Measurements from ENCODE around the gene SH3D19.

Gene SH3D19

GRCh38 chr4:151304755-151305154 is 20.6 kb downstream of the SH3D19 start:
- Histone ChIP-seq H3K4me3 (IDR thresholded peaks at IDR 0.05; ENCODE audit: insufficient read depth, low read depth, low read length) (no peak overlapping the region), H3K4me2 (peak overlapping the region; percentile 69), H3K4me1 (ENCODE audit: low read depth, poor library complexity, severe bottlenecking) (peaks cover 30% of the 10 kb centered on the region), H4K20me1 (ENCODE audit: insufficient read depth) (no peaks in the 10 kb centered on the region), H2AFZ (ENCODE audit: low read depth) (peak overlapping the region; percentile 14; the same call in 1 of the 2 replicates), H3K27me3 (ENCODE audit: insufficient read depth, low read depth) (no peaks in the 10 kb centered on the region), H3K79me2 (ENCODE audit: insufficient read depth, low read depth) (no peaks in the 10 kb centered on the region), H3K27ac (peak overlapping the region; percentile 42; the same call in 1 of the 2 replicates), H3K9ac (peak overlapping the region; percentile 2; the same call in 1 of the 2 replicates), H3K36me3 (ENCODE audit: insufficient read depth) (no peaks in the 10 kb centered on the region)
- TF ChIP-seq, protein P1, sequence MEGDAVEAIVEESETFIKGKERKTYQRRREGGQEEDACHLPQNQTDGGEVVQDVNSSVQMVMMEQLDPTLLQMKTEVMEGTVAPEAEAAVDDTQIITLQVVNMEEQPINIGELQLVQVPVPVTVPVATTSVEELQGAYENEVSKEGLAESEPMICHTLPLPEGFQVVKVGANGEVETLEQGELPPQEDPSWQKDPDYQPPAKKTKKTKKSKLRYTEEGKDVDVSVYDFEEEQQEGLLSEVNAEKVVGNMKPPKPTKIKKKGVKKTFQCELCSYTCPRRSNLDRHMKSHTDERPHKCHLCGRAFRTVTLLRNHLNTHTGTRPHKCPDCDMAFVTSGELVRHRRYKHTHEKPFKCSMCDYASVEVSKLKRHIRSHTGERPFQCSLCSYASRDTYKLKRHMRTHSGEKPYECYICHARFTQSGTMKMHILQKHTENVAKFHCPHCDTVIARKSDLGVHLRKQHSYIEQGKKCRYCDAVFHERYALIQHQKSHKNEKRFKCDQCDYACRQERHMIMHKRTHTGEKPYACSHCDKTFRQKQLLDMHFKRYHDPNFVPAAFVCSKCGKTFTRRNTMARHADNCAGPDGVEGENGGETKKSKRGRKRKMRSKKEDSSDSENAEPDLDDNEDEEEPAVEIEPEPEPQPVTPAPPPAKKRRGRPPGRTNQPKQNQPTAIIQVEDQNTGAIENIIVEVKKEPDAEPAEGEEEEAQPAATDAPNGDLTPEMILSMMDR (conservative IDR thresholded peaks at IDR 0.05; ENCODE audit: low read depth, low read length) = no peak

DNA sequence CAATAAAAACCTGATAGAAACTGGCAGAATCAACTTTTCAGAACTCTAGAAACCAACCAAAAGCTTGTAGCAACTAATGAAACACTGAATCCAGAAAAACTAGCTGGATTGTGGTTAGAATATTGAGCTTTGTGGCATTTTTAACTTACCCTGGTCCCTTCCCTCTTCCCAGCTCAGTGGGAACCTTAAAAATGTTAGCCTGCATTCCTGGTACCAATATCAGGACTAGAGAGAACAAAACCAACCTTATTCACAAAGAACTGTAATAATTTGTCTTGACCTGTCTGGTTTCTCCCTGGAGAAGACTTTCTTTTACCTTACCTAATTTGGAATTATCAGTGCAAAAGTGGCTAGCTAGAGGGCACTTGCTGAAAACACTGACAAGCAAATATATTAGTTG is 21.2 kb downstream of the SH3D19 start:
- H4K20me1 ChIP-seq (ENCODE audit: insufficient read depth) = no peaks in the 10 kb centered on the region
- no peaks in the 10 kb centered on the region for H3K36me3 ChIP-seq (ENCODE audit: insufficient read depth)
- no peak overlapping the region for H3K4me3 ChIP-seq (IDR thresholded peaks at IDR 0.05; ENCODE audit: insufficient read depth, low read depth, low read length)
- H3K27ac ChIP-seq = peak overlapping the region; percentile 42; the same call in 1 of the 2 replicates
- peak overlapping the region; percentile 69 for H3K4me2 ChIP-seq
- H3K27me3 ChIP-seq (ENCODE audit: insufficient read depth, low read depth) = no peaks in the 10 kb centered on the region
- H2AFZ ChIP-seq (ENCODE audit: low read depth) = peak overlapping the region; percentile 14; the same call in 1 of the 2 replicates
- no peaks in the 10 kb centered on the region for H3K79me2 ChIP-seq (ENCODE audit: insufficient read depth, low read depth)
- H3K4me1 ChIP-seq (ENCODE audit: low read depth, poor library complexity, severe bottlenecking) = peaks cover 30% of the 10 kb centered on the region
- H3K9ac ChIP-seq = no peak overlapping the region
- TF ChIP-seq, protein P1 (conservative IDR thresholded peaks at IDR 0.05; ENCODE audit: low read depth, low read length) = no peak

DNA sequence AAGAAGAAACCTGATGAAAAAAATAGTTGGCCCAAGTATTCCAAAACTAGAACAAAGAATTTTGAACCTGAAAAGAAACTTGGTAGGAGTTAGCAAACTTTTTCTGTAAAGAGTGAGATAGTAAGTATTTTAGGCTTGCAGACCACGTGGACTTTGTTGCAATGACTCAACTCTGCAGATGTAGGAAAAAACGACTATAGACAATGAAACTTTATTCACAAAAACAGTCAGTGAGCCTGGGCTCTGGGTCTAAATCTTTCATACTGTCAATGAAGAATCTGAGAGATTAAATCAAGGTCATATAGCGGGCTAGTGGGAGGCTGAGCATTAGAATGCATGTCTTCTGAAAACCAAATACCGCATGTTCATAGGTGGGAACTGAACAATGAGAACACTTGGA is 23.0 kb downstream of the SH3D19 start:
- Histone ChIP-seq H3K4me2 (no peak overlapping the region), H4K20me1 (ENCODE audit: insufficient read depth) (no peaks in the 10 kb centered on the region), H3K79me2 (ENCODE audit: insufficient read depth, low read depth) (no peaks in the 10 kb centered on the region), H3K27ac (no peak overlapping the region), H3K27me3 (ENCODE audit: insufficient read depth, low read depth) (no peaks in the 10 kb centered on the region), H3K4me1 (ENCODE audit: low read depth, poor library complexity, severe bottlenecking) (peaks cover 30% of the 10 kb centered on the region), H2AFZ (ENCODE audit: low read depth) (no peak overlapping the region), H3K9ac (no peak overlapping the region), H3K4me3 (IDR thresholded peaks at IDR 0.05; ENCODE audit: insufficient read depth, low read depth, low read length) (no peak overlapping the region), H3K36me3 (ENCODE audit: insufficient read depth) (no peaks in the 10 kb centered on the region)
- TF ChIP-seq, protein P1 (conservative IDR thresholded peaks at IDR 0.05; ENCODE audit: low read depth, low read length) = no peak

GRCh38 chr4:151297170-151297569 is 28.2 kb downstream of the SH3D19 start:
- H4K20me1 ChIP-seq (ENCODE audit: insufficient read depth) = no peaks in the 10 kb centered on the region
- TF ChIP-seq, protein P1 (conservative IDR thresholded peaks at IDR 0.05; ENCODE audit: low read depth, low read length) = no peak
- H3K79me2 ChIP-seq (ENCODE audit: insufficient read depth, low read depth) = no peaks in the 10 kb centered on the region
- H3K27me3 ChIP-seq (ENCODE audit: insufficient read depth, low read depth) = no peaks in the 10 kb centered on the region
- H3K36me3 ChIP-seq (ENCODE audit: insufficient read depth) = no peaks in the 10 kb centered on the region
- H3K4me1 ChIP-seq (ENCODE audit: low read depth, poor library complexity, severe bottlenecking) = no peaks in the 10 kb centered on the region
- H2AFZ ChIP-seq (ENCODE audit: low read depth) = no peak overlapping the region
- H3K27ac ChIP-seq = no peak overlapping the region
- no peak overlapping the region for H3K9ac ChIP-seq
- H3K4me2 ChIP-seq = no peak overlapping the region
- H3K4me3 ChIP-seq (IDR thresholded peaks at IDR 0.05; ENCODE audit: insufficient read depth, low read depth, low read length) = no peak overlapping the region

All from KMS-11 (cell line).